GM12874 (cell line): ENCODE data around the gene FTCD.

Experiments
- TF ChIP-seq, protein P1 (sequence below): IDR thresholded peaks from 2 replicates; pipeline ENCODE4 v1.5.1; 2011; ENCODE audit warnings: low read depth, mild to moderate bottlenecking, control low read depth, low read length, moderate library complexity; ENCODE audit not compliant: insufficient read depth

FTCD gene

DNA sequence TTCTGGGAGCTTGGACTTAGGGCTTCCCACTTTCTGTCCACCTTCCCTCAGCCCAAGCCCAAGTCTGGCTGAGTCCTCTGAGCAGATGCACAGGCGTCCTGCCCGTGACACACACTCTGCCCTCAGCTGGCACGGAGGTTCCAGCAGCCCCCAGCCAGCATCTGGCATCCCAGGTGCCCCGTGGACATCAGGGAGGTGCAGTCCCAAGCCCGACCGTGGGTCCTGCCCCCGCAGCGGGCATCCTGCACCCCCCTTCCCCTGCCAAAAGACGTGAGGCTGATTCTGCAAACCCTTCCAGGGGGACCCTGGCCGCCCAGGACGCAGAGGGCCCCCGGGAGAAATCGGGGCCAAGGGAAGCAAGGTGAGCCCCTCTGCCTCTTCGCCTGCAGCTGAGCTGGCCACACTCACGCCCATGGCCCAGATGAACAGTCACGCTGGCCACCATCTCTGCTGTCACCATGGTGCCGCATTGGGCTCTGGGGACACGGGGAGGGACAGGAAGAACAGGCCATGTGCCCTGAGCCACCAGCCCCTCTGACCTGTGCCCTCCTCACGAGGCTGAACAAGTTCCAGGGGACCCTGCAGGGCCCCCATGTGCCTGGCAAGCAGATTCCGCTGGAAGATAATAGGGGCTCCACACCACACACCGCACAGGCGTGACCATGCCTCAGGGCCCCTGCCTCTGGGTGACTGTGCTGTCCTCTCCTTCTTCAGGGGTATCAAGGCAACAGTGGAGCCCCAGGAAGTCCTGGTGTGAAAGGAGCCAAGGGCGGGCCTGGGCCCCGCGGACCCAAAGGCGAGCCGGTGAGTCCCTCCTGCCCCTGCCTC is 36.8 kb downstream of the FTCD start:
- TF ChIP-seq, protein P1, sequence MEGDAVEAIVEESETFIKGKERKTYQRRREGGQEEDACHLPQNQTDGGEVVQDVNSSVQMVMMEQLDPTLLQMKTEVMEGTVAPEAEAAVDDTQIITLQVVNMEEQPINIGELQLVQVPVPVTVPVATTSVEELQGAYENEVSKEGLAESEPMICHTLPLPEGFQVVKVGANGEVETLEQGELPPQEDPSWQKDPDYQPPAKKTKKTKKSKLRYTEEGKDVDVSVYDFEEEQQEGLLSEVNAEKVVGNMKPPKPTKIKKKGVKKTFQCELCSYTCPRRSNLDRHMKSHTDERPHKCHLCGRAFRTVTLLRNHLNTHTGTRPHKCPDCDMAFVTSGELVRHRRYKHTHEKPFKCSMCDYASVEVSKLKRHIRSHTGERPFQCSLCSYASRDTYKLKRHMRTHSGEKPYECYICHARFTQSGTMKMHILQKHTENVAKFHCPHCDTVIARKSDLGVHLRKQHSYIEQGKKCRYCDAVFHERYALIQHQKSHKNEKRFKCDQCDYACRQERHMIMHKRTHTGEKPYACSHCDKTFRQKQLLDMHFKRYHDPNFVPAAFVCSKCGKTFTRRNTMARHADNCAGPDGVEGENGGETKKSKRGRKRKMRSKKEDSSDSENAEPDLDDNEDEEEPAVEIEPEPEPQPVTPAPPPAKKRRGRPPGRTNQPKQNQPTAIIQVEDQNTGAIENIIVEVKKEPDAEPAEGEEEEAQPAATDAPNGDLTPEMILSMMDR: no peak

DNA sequence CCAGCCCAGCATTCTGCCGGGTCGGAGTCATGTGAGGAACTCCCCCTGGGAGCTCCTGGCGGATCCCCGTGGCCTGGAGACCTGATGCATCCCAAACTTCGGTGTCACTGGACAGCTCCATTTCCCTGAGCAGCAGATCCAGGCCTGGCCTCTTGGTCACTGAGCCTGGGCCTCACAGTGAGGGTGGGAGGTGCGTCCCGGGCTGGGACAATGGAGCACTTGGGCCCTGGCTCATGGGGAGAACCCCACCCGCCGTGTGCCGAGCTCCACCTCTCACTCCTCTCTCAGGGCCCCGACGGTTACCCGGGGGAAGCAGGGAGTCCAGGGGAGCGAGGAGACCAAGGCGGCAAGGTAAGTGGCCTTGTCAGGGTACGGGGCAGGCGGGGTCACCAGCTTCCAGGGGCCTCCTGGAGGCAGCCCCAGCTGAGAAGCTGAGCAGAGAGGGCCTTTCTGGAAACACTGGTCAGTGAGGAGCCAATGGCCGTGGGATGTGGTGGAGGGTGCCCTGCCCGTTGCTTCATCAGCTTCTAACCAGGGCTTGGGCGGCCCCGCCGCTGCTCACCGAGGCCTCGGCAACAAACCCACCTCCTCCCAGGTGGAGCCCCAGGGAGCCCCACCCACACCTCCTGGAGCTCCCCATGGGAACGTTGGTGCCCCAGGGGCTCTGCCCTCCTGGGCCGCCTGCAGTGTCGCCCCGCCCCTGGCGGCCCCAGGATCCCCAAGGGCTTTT is 37.6 kb downstream of the FTCD start:
- TF ChIP-seq, protein P1: no peak

DNA sequence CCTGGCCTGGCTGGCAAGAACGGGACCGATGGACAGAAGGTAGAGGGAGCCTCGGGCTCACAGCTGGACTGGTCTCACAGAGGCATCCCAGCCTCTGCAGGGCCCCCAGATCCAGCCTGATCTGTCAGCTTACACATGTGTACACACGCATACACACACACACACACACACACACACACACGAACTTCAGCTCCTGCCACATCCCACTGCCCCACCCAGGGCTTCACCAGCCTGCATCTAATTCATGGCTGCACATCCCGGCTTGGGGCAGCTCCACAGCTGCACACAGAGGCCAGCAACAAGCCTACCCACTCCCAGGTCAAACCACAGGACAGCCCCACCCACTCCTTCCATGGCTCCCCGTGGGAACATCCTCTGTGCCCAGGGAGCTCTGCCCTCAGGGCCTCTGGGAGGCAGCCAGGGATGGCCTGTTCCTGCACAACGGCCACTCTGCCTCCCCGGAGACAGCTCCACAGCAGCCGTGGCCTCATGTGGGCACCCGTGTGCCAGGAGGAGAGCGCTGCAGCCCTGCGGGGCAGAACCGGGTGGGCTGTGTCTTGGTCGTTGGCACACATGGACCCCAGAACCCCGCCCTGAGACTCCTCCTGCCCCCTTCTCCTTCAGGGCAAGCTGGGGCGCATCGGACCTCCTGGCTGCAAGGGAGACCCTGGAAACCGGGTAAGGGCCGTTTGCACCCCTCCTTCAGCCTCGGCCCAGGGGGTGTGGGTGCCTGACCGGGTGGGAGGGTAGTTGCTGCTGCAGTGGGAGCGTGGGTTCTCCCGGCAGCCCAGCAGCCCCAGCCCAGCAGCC is 38.4 kb downstream of the FTCD start:
- TF ChIP-seq, protein P1: no peak

DNA sequence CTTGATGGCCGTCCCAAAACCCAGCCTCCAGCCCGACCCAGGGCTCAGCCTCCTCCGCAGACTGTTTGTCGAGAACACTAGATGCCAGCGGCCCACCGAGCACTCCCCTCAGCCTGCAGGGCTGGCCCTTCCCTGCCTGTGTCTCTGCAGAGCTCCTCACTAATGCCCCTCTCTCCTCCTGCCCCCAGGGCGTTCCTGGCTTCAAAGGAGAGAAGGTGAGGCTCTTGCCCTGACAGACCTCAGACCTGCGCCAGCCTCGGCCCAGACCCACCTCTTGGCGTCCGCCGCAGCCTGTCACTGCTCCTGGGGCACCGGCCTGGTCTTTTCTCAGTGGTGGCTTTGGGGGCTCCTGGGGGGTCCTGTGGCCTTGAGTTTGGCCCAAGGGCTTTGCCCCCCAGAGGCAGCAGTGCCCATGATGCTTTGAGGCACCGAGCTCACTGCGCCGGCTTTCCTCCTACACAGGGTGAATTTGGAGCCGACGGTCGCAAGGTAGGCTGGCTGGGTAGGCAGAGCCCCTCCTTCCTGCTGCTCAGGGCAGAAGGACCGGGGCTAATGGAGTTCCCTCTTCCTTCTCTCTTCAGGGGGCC is 39.1 kb downstream of the FTCD start:
- TF ChIP-seq, protein P1: no peak

DNA sequence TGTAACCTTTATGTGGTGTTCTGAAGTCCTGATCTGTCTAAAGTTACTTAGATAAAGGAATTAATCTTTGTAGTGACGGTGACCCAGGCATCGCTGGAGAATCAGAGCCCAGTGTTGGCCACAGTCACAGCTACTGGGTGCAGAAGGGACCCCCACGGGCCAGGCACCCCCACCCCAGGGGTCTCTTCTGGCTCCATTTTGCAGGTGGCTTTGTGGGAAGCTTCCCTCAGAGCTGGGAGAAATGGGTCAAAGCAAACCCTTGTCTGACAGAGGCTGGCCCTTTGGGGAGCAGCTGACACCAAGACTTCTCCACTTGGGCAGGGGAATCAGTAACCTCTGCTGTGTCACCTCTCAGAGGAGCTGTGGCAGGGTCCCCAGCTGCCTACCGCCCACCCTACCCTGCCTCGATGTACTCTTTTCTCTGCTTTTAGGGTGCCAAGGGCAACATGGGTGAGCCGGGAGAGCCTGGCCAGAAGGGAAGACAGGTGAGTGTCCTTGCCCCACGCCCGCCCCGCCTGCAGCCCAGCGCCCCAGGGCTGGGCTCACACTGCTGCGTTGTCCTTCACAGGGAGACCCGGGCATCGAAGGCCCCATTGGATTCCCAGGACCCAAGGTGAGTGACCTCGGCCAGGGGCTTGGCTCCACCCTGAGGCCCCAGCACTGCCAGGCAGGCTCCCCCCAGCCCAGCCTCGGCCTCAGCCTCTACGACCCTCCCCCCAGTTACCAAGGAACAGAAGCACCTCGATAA is 39.8 kb downstream of the FTCD start:
- TF ChIP-seq, protein P1: no peak

DNA sequence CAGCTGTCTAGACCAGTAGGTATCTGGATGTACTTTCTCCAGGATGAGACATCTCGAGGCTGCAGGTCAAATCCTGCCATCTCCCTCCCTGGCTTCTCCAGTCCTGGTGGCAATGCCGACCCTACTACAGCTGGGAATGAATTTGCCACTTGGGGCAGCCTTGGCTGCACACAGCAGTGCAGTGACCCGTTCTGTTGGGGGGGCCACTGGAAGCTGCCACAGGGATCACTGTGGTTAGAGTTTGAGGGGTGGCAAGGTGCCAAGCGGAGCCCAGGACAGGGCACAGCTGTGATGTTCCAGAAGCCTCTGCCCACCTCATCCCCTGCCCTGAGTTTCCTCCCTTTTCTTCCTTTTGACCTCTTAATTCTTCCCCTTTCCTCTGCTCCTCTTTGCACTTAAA is 40.4 kb downstream of the FTCD start:
- TF ChIP-seq, protein P1: no peak
